ENCODE results near the gene HSD17B1. TPM values are rescaled to one million over a fixed set of nuclear protein-coding genes. Genes with fewer than 3 reads are reported as not detected.

HSD17B1 gene
- total RNA-seq, 2 experiments from 2014 or later, result 0.70 to 1.1 TPM

DNA sequence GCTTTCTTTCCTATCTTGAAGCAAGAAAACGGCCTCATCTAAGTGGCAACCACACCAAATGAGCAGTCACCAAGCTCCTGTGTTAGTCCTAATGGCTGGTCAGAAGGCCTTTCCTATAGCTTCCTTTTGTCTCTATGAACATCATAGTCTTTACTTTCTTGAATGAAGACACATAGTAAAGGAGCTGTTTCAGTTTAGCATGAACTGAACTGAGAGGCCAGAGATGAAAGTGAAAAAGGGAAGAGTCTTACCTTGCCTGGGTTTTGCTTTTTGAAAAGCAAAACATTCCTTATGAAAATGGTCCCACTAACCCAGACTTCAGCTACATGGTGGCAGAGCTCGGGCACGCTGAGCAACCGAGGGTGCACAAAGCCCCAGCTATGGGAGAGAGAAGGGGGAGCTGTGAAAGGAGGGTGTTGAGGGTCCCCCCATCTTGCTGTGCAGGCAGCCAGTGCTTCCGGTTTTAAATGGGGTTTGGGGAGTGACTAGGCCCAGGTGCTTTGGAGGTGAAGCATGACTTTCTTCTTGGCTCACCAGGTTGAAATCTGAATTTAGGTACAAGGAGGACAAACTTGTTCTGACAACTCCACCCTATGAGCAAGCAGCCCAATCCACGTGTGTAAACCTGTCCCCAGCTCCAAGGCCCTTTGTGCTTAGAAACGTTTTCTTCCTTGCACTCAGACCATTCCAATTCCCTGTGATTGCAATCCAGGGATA is 33.9 kb downstream of the HSD17B1 start:
- Mint-ChIP-seq H3K27ac (no peak overlapping the region), H3K36me3 (peaks cover 47% of the 10 kb centered on the region), H3K27me3 (no peaks in the 10 kb centered on the region), H3K4me1 (peaks cover 4% of the 10 kb centered on the region), H3K9me3 (ENCODE audit: low read depth) (no peaks in the 10 kb centered on the region), H3K4me3 (no peak overlapping the region)
- no peak for DNase-seq
- ATAC-seq, result no peak
- CTCF ChIA-PET, result interaction anchor here (1.2 to 3.2 kb wide), 4 partner anchors 9 to 85 kb away, joined by 3 to 32 read pairs (median 8); partner anchors contain the start of genes PSMC3IP, RETREG3 and TUBG1

DNA sequence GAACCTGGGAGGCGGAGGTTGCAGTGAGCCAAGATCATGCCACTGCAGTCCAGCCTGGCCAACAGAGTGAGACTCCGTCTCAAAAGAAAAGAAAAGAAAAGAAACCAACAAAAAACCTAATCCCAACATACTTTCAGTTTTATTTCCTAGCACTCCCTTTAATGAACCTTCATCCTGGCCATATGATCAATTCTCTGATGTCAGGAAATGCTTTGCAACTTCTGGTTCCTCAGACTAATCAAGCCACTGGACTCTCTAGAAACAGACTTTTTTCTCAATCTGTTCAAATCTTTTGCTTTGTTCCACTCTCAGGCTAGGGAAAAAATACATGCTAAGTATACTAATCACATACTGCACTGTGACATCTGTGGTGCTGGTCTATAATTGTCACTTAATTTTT is 38.2 kb downstream of the HSD17B1 start:
- Mint-ChIP-seq H3K36me3 (peaks cover 30% of the 10 kb centered on the region), H3K27ac (peak overlapping the region; percentile 28), H3K9me3 (ENCODE audit: low read depth) (no peaks in the 10 kb centered on the region), H3K27me3 (no peaks in the 10 kb centered on the region), H3K4me3 (no peak overlapping the region), H3K4me1 (peaks cover 7% of the 10 kb centered on the region)
- ATAC-seq, result no peak
- CTCF ChIA-PET, result interaction anchor here (1.1 kb wide), 1 partner anchor 8 kb away, joined by 3 read pairs; no protein-coding TSS in a partner anchor
- DNase-seq, result no peak

DNA sequence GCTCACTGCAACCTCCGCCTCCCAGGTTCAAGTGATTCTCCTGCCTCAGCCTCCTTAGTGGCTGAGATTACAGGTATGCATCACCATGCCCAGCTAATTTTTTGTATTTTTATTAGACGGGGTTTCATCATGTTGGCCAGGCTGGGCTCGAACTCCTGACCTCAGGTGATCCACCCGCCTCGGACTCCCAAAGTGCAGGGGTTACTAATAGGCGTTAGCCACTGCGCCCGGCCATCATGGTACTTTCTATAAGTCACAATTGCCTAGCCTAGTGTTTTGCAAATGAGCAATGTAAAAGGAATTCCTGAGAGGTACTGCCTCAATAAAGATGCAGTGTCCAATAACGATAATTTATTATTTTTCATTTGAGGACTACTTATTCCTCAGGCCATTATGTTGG is 38.7 kb downstream of the HSD17B1 start:
- CTCF ChIA-PET, result interaction anchor here (1.1 kb wide), 1 partner anchor 172 kb away, joined by 3 read pairs; no protein-coding TSS in a partner anchor
- H3K27ac Mint-ChIP-seq, result no peak overlapping the region
- no peaks in the 10 kb centered on the region for H3K9me3 Mint-ChIP-seq (ENCODE audit: low read depth)
- ATAC-seq (no peak), DNase-seq (no peak)
- H3K36me3 Mint-ChIP-seq, result peaks cover 29% of the 10 kb centered on the region
- H3K27me3 Mint-ChIP-seq, result no peaks in the 10 kb centered on the region
- H3K4me1 Mint-ChIP-seq, result peaks cover 7% of the 10 kb centered on the region
- no peak overlapping the region for H3K4me3 Mint-ChIP-seq

DNA sequence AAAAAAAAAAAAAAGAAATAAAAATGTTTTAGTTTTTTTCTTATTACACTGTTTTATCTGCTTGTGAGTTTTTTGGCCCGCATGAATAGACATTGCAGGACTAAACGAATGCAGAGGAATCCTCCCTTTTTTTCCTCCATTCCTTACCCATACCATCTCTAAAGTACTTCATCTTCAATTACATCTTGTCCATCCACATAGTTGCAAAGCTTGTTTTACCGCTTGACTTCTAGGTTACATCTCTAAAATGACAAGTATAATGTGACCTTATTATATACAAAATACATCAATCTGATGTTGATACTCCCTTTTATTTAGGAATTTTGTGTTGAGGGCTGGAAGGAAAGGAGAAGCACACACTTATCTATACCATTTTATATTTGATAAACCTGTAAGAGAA is 43.7 kb downstream of the HSD17B1 start:
- H3K27ac Mint-ChIP-seq, result no peak overlapping the region

DNA sequence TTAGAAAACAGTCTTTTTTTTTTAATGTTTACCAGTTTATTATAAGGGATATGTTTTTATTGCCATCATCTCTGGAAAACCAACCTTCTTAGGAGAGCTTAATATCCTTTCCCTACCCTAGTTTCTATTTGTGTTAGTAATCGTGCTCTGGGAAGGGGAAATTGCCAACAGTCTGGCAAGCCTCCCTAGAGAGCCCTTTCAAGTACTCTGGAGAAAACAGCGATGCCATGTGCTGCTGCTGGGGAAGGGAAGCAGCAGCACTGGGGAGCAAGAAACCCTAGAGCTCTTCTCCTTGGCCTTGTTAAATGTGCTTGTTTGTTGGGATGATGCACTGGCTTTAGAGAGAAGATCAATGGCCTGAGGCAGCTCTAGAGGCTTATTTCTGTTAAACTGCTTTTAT is 46.2 kb downstream of the HSD17B1 start:
- Mint-ChIP-seq H3K36me3 (peaks cover 12% of the 10 kb centered on the region), H3K27me3 (no peaks in the 10 kb centered on the region), H3K4me3 (no peak overlapping the region), H3K4me1 (peaks cover 3% of the 10 kb centered on the region), H3K27ac (no peak overlapping the region), H3K9me3 (ENCODE audit: low read depth) (no peaks in the 10 kb centered on the region)
- CTCF ChIA-PET, result interaction anchor here (1.3 to 2.7 kb wide), 3 partner anchors 9 to 21 kb away, joined by 3 to 14 read pairs (median 5); partner anchors contain the start of genes PSMC3IP, RETREG3 and TUBG1
- DNase-seq (no peak), ATAC-seq (no peak)

More for the DNA sequence above, 43.7 kb downstream of the HSD17B1 start:
- DNase-seq (no peak), ATAC-seq (no peak)
- peaks cover 2% of the 10 kb centered on the region for H3K4me1 Mint-ChIP-seq
- peaks cover 8% of the 10 kb centered on the region for H3K36me3 Mint-ChIP-seq
- H3K27me3 Mint-ChIP-seq, result no peaks in the 10 kb centered on the region
- no peak overlapping the region for H3K4me3 Mint-ChIP-seq
- CTCF ChIA-PET, result interaction anchor here (0.9 kb wide), 1 partner anchor 18 kb away, joined by 6 read pairs; no protein-coding TSS in a partner anchor
- H3K9me3 Mint-ChIP-seq (ENCODE audit: low read depth), result no peaks in the 10 kb centered on the region

DNA sequence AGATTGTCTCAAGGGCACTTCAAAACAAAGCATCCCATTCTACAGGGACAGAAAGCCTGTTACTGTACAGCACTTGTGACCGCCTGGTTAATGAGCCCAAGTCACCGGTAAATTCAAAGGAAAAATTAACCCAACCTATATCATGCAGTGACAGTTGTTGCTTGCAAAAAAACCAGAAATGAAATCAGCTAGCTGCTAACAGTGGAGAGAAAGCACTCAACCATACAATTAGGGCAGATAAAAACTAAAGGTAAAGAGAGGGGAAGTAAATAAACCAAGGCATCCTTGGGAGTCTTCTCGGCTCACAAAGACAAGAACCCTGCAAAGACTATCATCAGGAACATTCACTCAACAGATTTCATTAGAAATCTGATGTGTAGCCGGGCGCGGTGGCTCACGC is 50.6 kb downstream of the HSD17B1 start:
- H3K27ac Mint-ChIP-seq, result no peak overlapping the region
- CTCF ChIA-PET, result no interaction called here
- H3K9me3 Mint-ChIP-seq (ENCODE audit: low read depth), result no peaks in the 10 kb centered on the region

More for the DNA sequence above, 50.6 kb downstream of the HSD17B1 start:
- no peaks in the 10 kb centered on the region for H3K27me3 Mint-ChIP-seq
- DNase-seq, result no peak
- no peak overlapping the region for H3K4me3 Mint-ChIP-seq
- peaks cover 38% of the 10 kb centered on the region for H3K4me1 Mint-ChIP-seq
- H3K36me3 Mint-ChIP-seq, result peaks cover 19% of the 10 kb centered on the region
- no peak for ATAC-seq

Small RNA genes within 50 kb of the gene (microRNA-seq; reads per million reads assigned to microRNA genes)
- gene MIR5010, result not detected

Other genes starting within 250 kb of the HSD17B1 start
- gene STAT3, start 164.5 kb upstream of the HSD17B1 start, total RNA-seq, result 10 to 100 TPM; 90.5 to 97.6 TPM
- 1 to 10 TPM in 1 of 2 experiments, under 1 TPM in 1; 0.66 to 1.3 TPM for gene CAVIN1, start 129.7 kb upstream of the HSD17B1 start, total RNA-seq
- gene ATP6V0A1, start 94.0 kb upstream of the HSD17B1 start, total RNA-seq, result 1 to 10 TPM; 4.6 to 6.0 TPM
- 10 to 100 TPM; 18.2 to 19.4 TPM for gene NAGLU, start 16.7 kb upstream of the HSD17B1 start, total RNA-seq
- gene COASY, start 9.2 kb downstream of the HSD17B1 start, total RNA-seq, result 100 to 1,000 TPM in 1 of 2 experiments, 10 to 100 TPM in 1; 95.9 to 108 TPM
- 10 to 100 TPM; 54.8 to 60.4 TPM for gene MLX, start 14.2 kb downstream of the HSD17B1 start, total RNA-seq
- 10 to 100 TPM; 24.4 to 25.5 TPM for gene PSMC3IP, start 24.8 kb downstream of the HSD17B1 start, total RNA-seq
- gene RETREG3, start 56.5 kb downstream of the HSD17B1 start, total RNA-seq, result 10 to 100 TPM; 46.7 to 54.2 TPM
- 100 to 1,000 TPM in 1 of 2 experiments, 10 to 100 TPM in 1; 92.3 to 103 TPM for gene TUBG1, start 56.8 kb downstream of the HSD17B1 start, total RNA-seq
- 10 to 100 TPM; 13.5 to 14.6 TPM for gene TUBG2, start 106.4 kb downstream of the HSD17B1 start, total RNA-seq
- 1 to 10 TPM; 1.3 to 1.4 TPM for gene PLEKHH3, start 124.1 kb downstream of the HSD17B1 start, total RNA-seq
- gene CCR10, start 128.9 kb downstream of the HSD17B1 start, total RNA-seq, result under 1 TPM in 1 of 2 experiments, not detected in 1; 0.45 TPM
- gene CNTNAP1, start 129.6 kb downstream of the HSD17B1 start, total RNA-seq, result 1 to 10 TPM in 1 of 2 experiments, under 1 TPM in 1; 0.61 to 1.9 TPM
- gene EZH1, start 192.1 kb downstream of the HSD17B1 start, total RNA-seq, result 10 to 100 TPM; 39.9 to 46.5 TPM
- not detected for gene RAMP2, start 208.3 kb downstream of the HSD17B1 start, total RNA-seq
- 10 to 100 TPM; 62.8 to 77.8 TPM for gene VPS25, start 220.5 kb downstream of the HSD17B1 start, total RNA-seq
- under 1 TPM; 0.20 to 0.59 TPM for gene WNK4, start 227.7 kb downstream of the HSD17B1 start, total RNA-seq
- 10 to 100 TPM; 43.7 to 48.2 TPM for gene COA3, start 245.8 kb downstream of the HSD17B1 start, total RNA-seq
- not detected for gene CNTD1, start 245.9 kb downstream of the HSD17B1 start, total RNA-seq